IMR-90 (cell line): ENCODE measurements around the gene IRAK1. TPM values are rescaled to one million over a fixed set of nuclear protein-coding genes. Genes with fewer than 3 reads are reported as not detected.

Source experiments
- ATAC-seq: fragments of 200-7000 bp; cut with Tn5 transposase; 2 replicates; pipeline ENCODE4 v1.9.1; 2020; ENCODE audit warnings: low read depth, mild to moderate bottlenecking, moderate library complexity
- BruUV-seq: library from RNA; stranded (reverse); fragments of 400-500 nt; replicated peaks from 2 replicates; lab custom pipeline; 2021; lab: Mats Ljungman, UMichigan
- CTCF ChIA-PET: fragments of 300-600 bp; formaldehyde crosslinking; extraction: SDS; loops from one replicate; lab custom pipeline; 2021; ENCODE audit warnings: antibody characterized with exemption; lab: Yijun Ruan, JAX
- POLR2A ChIA-PET: fragments of 300-600 bp; sonication (Branson Sonifier 250); formaldehyde crosslinking; loops from one replicate; lab custom pipeline; 2022; ENCODE audit warnings: antibody characterized with exemption; ENCODE audit not compliant: unreplicated experiment; lab: Charles Lee
- DNase-seq: peaks from one replicate; pipeline ENCODE4 v3.0.0; 2013
- H2AFZ ChIP-seq: replicated peaks from 2 replicates; pipeline ENCODE3; 2013; ENCODE audit warnings: low read length, mild to moderate bottlenecking; ENCODE audit not compliant: poor library complexity
- H2AK5ac ChIP-seq: 2 replicates; pipeline ENCODE4 v1.6.1; 2013; ENCODE audit warnings: low read depth, low read length, inconsistent platforms
- H2AK9ac ChIP-seq: replicated peaks from 2 replicates; pipeline ENCODE3; 2013; ENCODE audit warnings: mild to moderate bottlenecking, low read depth, low read length, moderate library complexity; ENCODE audit not compliant: poor library complexity
- H2BK120ac ChIP-seq: 2 replicates; pipeline ENCODE4 v1.6.1; 2013; ENCODE audit warnings: low read depth, low read length, inconsistent platforms
- H2BK15ac ChIP-seq: 3 replicates; pipeline ENCODE4 v1.6.1; 2013; ENCODE audit warnings: low read depth, low read length, inconsistent platforms
- H2BK20ac ChIP-seq: 2 replicates; pipeline ENCODE4 v1.6.1; 2013; ENCODE audit warnings: low read depth, mild to moderate bottlenecking, inconsistent platforms, low read length, moderate library complexity
- H2BK5ac ChIP-seq: 2 replicates; pipeline ENCODE4 v1.6.1; 2013; ENCODE audit warnings: mild to moderate bottlenecking, low read depth, low read length, inconsistent platforms; ENCODE audit not compliant: poor library complexity, severe bottlenecking
- H3K14ac ChIP-seq: replicated peaks from 2 replicates; pipeline ENCODE4 v1.6.1; 2013; ENCODE audit warnings: low read depth, low read length, inconsistent platforms
- H3K18ac ChIP-seq: 2 replicates; pipeline ENCODE4 v1.6.1; 2013; ENCODE audit warnings: low read depth, low read length, control low read depth
- H3K23ac ChIP-seq: 2 replicates; pipeline ENCODE4 v1.6.1; 2013; ENCODE audit warnings: low read depth, low read length, inconsistent platforms
- H3K27ac ChIP-seq: 2 replicates; pipeline ENCODE4 v1.5.1; 2013; ENCODE audit warnings: mild to moderate bottlenecking, control low read depth, low read length; ENCODE audit not compliant: insufficient read depth
- H3K27me3 ChIP-seq: 2 replicates; pipeline ENCODE4 v1.6.1; 2013; ENCODE audit warnings: low read length; ENCODE audit not compliant: control insufficient read depth, insufficient read depth
- H3K36me3 ChIP-seq: 2 replicates; pipeline ENCODE4 v1.6.1; 2013; ENCODE audit warnings: low read length, mixed read lengths; ENCODE audit not compliant: control insufficient read depth, insufficient read depth
- H3K4ac ChIP-seq: 2 replicates; pipeline ENCODE4 v1.6.1; 2013; ENCODE audit warnings: low read depth, low read length, inconsistent platforms
- H3K4me1 ChIP-seq: 2 replicates; pipeline ENCODE4 v1.6.1; 2013; ENCODE audit warnings: low read length, mixed read lengths; ENCODE audit not compliant: control insufficient read depth, insufficient read depth
- H3K4me2 ChIP-seq: 2 replicates; pipeline ENCODE4 v1.6.1; 2013; ENCODE audit warnings: low read depth, mild to moderate bottlenecking, control low read depth, low read length, moderate library complexity
- H3K4me3 ChIP-seq: 2 replicates; pipeline ENCODE4 v1.5.1; 2013; ENCODE audit warnings: low read depth, mild to moderate bottlenecking, control low read depth, low read length, moderate library complexity; ENCODE audit not compliant: insufficient read depth
- H3K56ac ChIP-seq: 2 replicates; pipeline ENCODE4 v1.6.1; 2013; ENCODE audit warnings: low read length, inconsistent platforms; ENCODE audit not compliant: insufficient read depth; ENCODE audit errors: extremely low read depth
- H3K79me1 ChIP-seq, 2 experiments: 2 replicates each; pipeline ENCODE4 v1.6.1; 2013; ENCODE audit warnings: low read length in 2 of 2, inconsistent platforms in 1 of 2, low read depth in 1 of 2
- H3K9ac ChIP-seq: 2 replicates; pipeline ENCODE4 v1.6.1; 2013; ENCODE audit warnings: low read depth, low read length, control low read depth
- H3K9me1 ChIP-seq: 2 replicates; pipeline ENCODE4 v1.6.1; 2013; ENCODE audit warnings: low read length, inconsistent platforms; ENCODE audit not compliant: insufficient read depth
- H3K9me3 ChIP-seq: 2 replicates; pipeline ENCODE4 v1.6.1; 2013; ENCODE audit warnings: low read length; ENCODE audit not compliant: control insufficient read depth, insufficient read depth
- H4K20me1 ChIP-seq: 2 replicates; pipeline ENCODE4 v1.6.1; 2013; ENCODE audit warnings: low read length, inconsistent platforms; ENCODE audit not compliant: insufficient read depth
- H4K5ac ChIP-seq: 2 replicates; pipeline ENCODE4 v1.6.1; 2013; ENCODE audit warnings: mild to moderate bottlenecking, low read depth, low read length, control low read depth
- H4K8ac ChIP-seq, 2 experiments: 2 replicates each; pipeline ENCODE4 v1.6.1; 2013; ENCODE audit warnings: low read depth in 2 of 2, low read length in 2 of 2, control low read depth in 1 of 2, inconsistent platforms in 1 of 2
- H4K91ac ChIP-seq: 2 replicates; pipeline ENCODE4 v1.6.1; 2013; ENCODE audit warnings: low read depth, low read length, inconsistent platforms; ENCODE audit not compliant: insufficient read depth
- NFE2L2 ChIP-seq: fragments of 150-350 bp; IDR thresholded peaks from 2 replicates; pipeline ENCODE4 v1.6.1; 2016; ENCODE audit warnings: low read depth, mild to moderate bottlenecking, low read length
- WGBS, 2 experiments: methylation state at CpG; one replicate each; pipeline versions ENCODE4 v1.1.5 to v1.1.7; 2013; ENCODE audit warnings: missing lambda C conversion rate in 2 of 2; ENCODE audit not compliant: insufficient read length in 1 of 2; ENCODE audit errors: extremely low coverage in 2 of 2; 5-methylcytosine and 5-hydroxymethylcytosine counted together
- dilution Hi-C: fragments of 300-500 bp; cut with HindIII; formaldehyde crosslinking; loops from one replicate; pipeline ENCODE4 v1.14.3; 2018; ENCODE audit warnings: low sequenced_read_pairs; ENCODE audit not compliant: unreplicated experiment
- in situ Hi-C: fragments of 300-500 bp; cut with MboI; formaldehyde crosslinking; loops from 3 replicates; pipeline ENCODE4 v1.14.3; 2019; ENCODE audit warnings: low sequenced_read_pairs, inconsistent platforms, mixed read lengths
- intact Hi-C: fragments of 100-400 bp; cut with micrococcal nuclease; formaldehyde crosslinking; loops from 2 replicates; pipeline ENCODE4 v1.10.0; 2022
- polyA plus RNA-seq, 3 experiments: library from polyadenylated mRNA; depleted of rRNA; stranded (reverse); fragments of >200 nt; gene quantifications; 2 replicates each; pipeline ENCODE4 v1.2.3, GENCODE V29; 2012; ENCODE audit warnings: low replicate concordance in 1 of 3
- total RNA-seq: library from RNA; depleted of rRNA; stranded (reverse); fragments of >200 nt; gene quantifications from 2 replicates; pipeline ENCODE4 v1.2.3, GENCODE V29; 2012

Gene IRAK1
- total and polyA plus RNA-seq, 2 of the 4 experiments (the other 2 are of a cell fraction) = 33.3 to 50.2 TPM

DNA sequence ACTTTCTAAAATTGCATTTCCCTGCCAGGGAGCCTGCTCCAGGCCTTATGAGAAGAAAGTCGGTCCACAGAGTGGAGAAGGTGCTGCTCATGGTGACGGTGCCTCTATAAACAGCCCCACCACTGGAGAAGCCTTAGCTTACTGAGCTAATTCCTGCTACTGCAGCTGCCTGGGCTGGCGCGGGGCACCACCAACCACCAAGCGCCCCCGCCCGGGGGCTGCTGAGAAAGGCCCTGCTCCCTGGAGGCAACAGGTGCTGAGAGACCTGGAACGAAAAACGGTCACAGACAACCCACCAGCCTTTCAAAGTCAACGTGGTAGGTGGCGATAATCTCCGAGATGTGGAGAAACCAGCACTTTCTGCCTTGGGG is 51.0 kb downstream of the IRAK1 start:
- WGBS, 2 experiments = 50% methylated on average over 2 of the region's 12 CpGs; no CpG with 5 or more reads in 1 of the 2 experiments
- ChIA-PET POLR2A (no interaction called here), CTCF (no interaction called here)
- Histone ChIP-seq H3K27ac (peak overlapping the region; percentile 100; the same call in 1 of the 2 replicates), H2BK20ac (no peak overlapping the region), H3K36me3 (peaks cover 4% of the 10 kb centered on the region; the same call in 1 of the 2 replicates), H2BK15ac (no peak overlapping the region), H3K4me2 (peak overlapping the region; percentile 81), H3K23ac (peak overlapping the region; percentile 65; the same call in 1 of the 2 replicates), H4K5ac (no peak overlapping the region), H3K56ac (no peak overlapping the region), H2BK120ac (no peak overlapping the region), H2BK5ac (no peak overlapping the region), H3K14ac (no peak overlapping the region), H3K27me3 (no peaks in the 10 kb centered on the region), H3K9me1 (peaks cover 11% of the 10 kb centered on the region; the same call in 1 of the 2 replicates), H3K18ac (no peak overlapping the region), H3K9me3 (no peaks in the 10 kb centered on the region), H4K8ac (no peak overlapping the region), H3K4ac (no peak overlapping the region; the same call in 1 of the 2 replicates), H3K79me1 (peaks cover 3 to 21% of the 10 kb centered on the region in 2 experiments; a peak in 2 of 4 replicates), H2AFZ (no peak overlapping the region), H2AK9ac (peak overlapping the region; percentile 57), H2AK5ac (no peak overlapping the region), H4K20me1 (peaks cover 68% of the 10 kb centered on the region), H3K4me3 (peak overlapping the region; percentile 96; the same call in 1 of the 2 replicates), H3K4me1 (peaks cover 20% of the 10 kb centered on the region), H3K9ac (peak overlapping the region; percentile 93), H4K91ac (no peak overlapping the region)
- no peak for TF ChIP-seq NFE2L2
- ATAC-seq (no peak), DNase-seq (no peak)
- in situ Hi-C loops (loop anchor here (10.0 kb wide), 1 partner anchor 204 kb away; the partner anchor contains the start of gene PLXNB3), dilution Hi-C loops (no loop called here), intact Hi-C loops (no loop called here)
- BruUV-seq = no TSS peak
